K562 (cell line): ENCODE results near the gene ACTR3C. TPM values are rescaled to one million over a fixed set of nuclear protein-coding genes. Genes with fewer than 3 reads are reported as not detected.

ENCODE experiments used
- E4F1 ChIP-seq: fragments of 250-450 bp; sonication (Bioruptor Pico); IDR thresholded peaks from 2 replicates; pipeline ENCODE4 v1.5.0; 2021; ENCODE audit warnings: mild to moderate bottlenecking, borderline replicate concordance
- EHMT2 ChIP-seq: fragments of 450-650 bp; IDR thresholded peaks from 2 replicates; pipeline ENCODE4 v1.6.1; 2018; ENCODE audit warnings: antibody characterized with exemption
- GATA2 ChIP-seq: sonication (generic); formaldehyde crosslinking; IDR thresholded peaks from 2 replicates; pipeline ENCODE4 v1.4.0; 2020; ENCODE audit warnings: mild to moderate bottlenecking, missing genetic modification reagents
- HMGXB4 ChIP-seq: sonication (generic); formaldehyde crosslinking; IDR thresholded peaks from 2 replicates; pipeline ENCODE4 v1.8.1; 2023; ENCODE audit warnings: mild to moderate bottlenecking, missing genetic modification reagents
- ILK ChIP-seq: fragments of 450-650 bp; IDR thresholded peaks from 2 replicates; pipeline ENCODE4 v1.6.1; 2016; ENCODE audit warnings: missing genetic modification characterization, low read depth, mild to moderate bottlenecking, missing compliant biosample characterization, moderate library complexity, borderline replicate concordance
- KLF13 ChIP-seq: fragments of 450-650 bp; IDR thresholded peaks from 2 replicates; pipeline ENCODE4 v1.6.1; 2016; ENCODE audit warnings: missing genetic modification characterization, low read depth, mild to moderate bottlenecking, missing compliant biosample characterization, moderate library complexity, borderline replicate concordance
- MXI1 ChIP-seq: IDR thresholded peaks from 2 replicates; pipeline ENCODE4 v1.6.1; 2011; ENCODE audit warnings: low read depth, mild to moderate bottlenecking, improper control_type of control experiment, low read length
- NFIX ChIP-seq: fragments of 250-450 bp; sonication (Bioruptor Pico); IDR thresholded peaks from 2 replicates; pipeline ENCODE4 v1.4.0; 2020; ENCODE audit warnings: low read depth, mild to moderate bottlenecking, moderate library complexity
- NR2C2 ChIP-seq, 2 experiments: fragments of 200-800 bp in 1 of 2; sonication (Bioruptor generic) in 1 of 2; sonication (generic) in 1 of 2; formaldehyde crosslinking in 1 of 2; IDR thresholded peaks; 2 replicates each; pipeline versions ENCODE4 v1.6.1 to v1.8.0; 2016 to 2022; ENCODE audit warnings: mild to moderate bottlenecking in 1 of 2, missing compliant biosample characterization in 1 of 2, missing genetic modification characterization in 1 of 2, missing genetic modification reagents in 1 of 2
- NR2F6 ChIP-seq: fragments of 450-650 bp; formaldehyde crosslinking; IDR thresholded peaks from 2 replicates; pipeline ENCODE4 v1.4.0; 2020; ENCODE audit warnings: mild to moderate bottlenecking
- POLR2H ChIP-seq: IDR thresholded peaks from 2 replicates; pipeline ENCODE4 v1.6.1; 2016; ENCODE audit warnings: missing genetic modification characterization, low read depth, mild to moderate bottlenecking, control low read depth, missing compliant biosample characterization, moderate library complexity
- SIX5 ChIP-seq, 2 experiments: IDR thresholded peaks; 2 replicates each; pipeline ENCODE4 v1.6.1; 2011; ENCODE audit warnings: low read length in 2 of 2, borderline replicate concordance in 1 of 2, low read depth in 1 of 2, mild to moderate bottlenecking in 1 of 2, moderate library complexity in 1 of 2; ENCODE audit not compliant: insufficient read depth in 1 of 2
- SNAPC5 ChIP-seq: fragments of 250-450 bp; sonication (Bioruptor Pico); IDR thresholded peaks from 2 replicates; pipeline ENCODE4 v1.8.0; 2021; ENCODE audit warnings: moderate library complexity, mild to moderate bottlenecking, inconsistent platforms
- SP1 ChIP-seq: sonication (generic); formaldehyde crosslinking; IDR thresholded peaks from 2 replicates; pipeline ENCODE4 v1.8.1; 2022; ENCODE audit warnings: mild to moderate bottlenecking, missing genetic modification reagents
- SP2 ChIP-seq: IDR thresholded peaks from 2 replicates; pipeline ENCODE4 v1.6.1; 2011; ENCODE audit warnings: mild to moderate bottlenecking, low read depth, low read length, moderate library complexity; ENCODE audit not compliant: poor library complexity, severe bottlenecking; ENCODE audit errors: extremely low read depth
- SPI1 ChIP-seq: IDR thresholded peaks from 2 replicates; pipeline ENCODE4 v1.6.1; 2011; ENCODE audit warnings: low read depth, low read length, control low read depth, borderline replicate concordance
- U2AF1 ChIP-seq: fragments of 200-400 bp; formaldehyde crosslinking; optimal IDR thresholded peaks from 2 replicates; pipeline ENCODE3; 2017; ENCODE audit warnings: mild to moderate bottlenecking, low read depth, low read length, moderate library complexity
- ZC3H8 ChIP-seq: fragments of 450-650 bp; IDR thresholded peaks from 2 replicates; pipeline ENCODE4 v1.6.1; 2017
- ZNF121 ChIP-seq: sonication (generic); formaldehyde crosslinking; conservative IDR thresholded peaks from 2 replicates; pipeline ENCODE4 v1.8.0; 2022; ENCODE audit warnings: missing genetic modification reagents
- ZNF212 ChIP-seq: fragments of 450-650 bp; formaldehyde crosslinking; IDR thresholded peaks from 2 replicates; pipeline ENCODE4 v1.4.0; 2020; ENCODE audit warnings: mild to moderate bottlenecking
- ZNF449 ChIP-seq: fragments of 250-450 bp; sonication (Bioruptor Pico); IDR thresholded peaks from 2 replicates; pipeline ENCODE4 v1.8.0; 2022; ENCODE audit warnings: moderate library complexity, mild to moderate bottlenecking, inconsistent platforms
- polyA plus RNA-seq, 8 experiments: library from polyadenylated mRNA; depleted of rRNA in 4 of 8; stranded (reverse) in 5 of 8; unstranded in 3 of 8; fragments of >200 nt; fragmentation: Nextera tagmentation in 2 of 8; fragmentation: Illumina TruSeq in 1 of 8; extraction: Ambion mirVana in 2 of 8; extraction: Trizol in 1 of 8; gene quantifications; 2 replicates each; pipeline versions ENCODE4 v1.2.1 to v1.2.3, GENCODE V29; 2011 to 2014; ENCODE audit warnings: inconsistent platforms in 1 of 8, missing spikeins in 1 of 8
- total RNA-seq, 7 experiments: library from RNA; depleted of rRNA in 6 of 7; stranded (reverse); fragments of >200 nt in 6 of 7; fragmentation: Illumina TruSeq in 2 of 7; extraction: Trizol in 2 of 7; gene quantifications; 2 replicates each; pipeline versions ENCODE4 v1.2.1 to v1.2.3, GENCODE V29; 2011 to 2021; ENCODE audit warnings: low replicate concordance in 1 of 7
- TF ChIP-seq, protein P1 (sequence below): fragments of 450-650 bp; conservative IDR thresholded peaks from 2 replicates; pipeline ENCODE4 v1.6.1; 2016; ENCODE audit warnings: missing genetic modification characterization, low read depth, mild to moderate bottlenecking, missing compliant biosample characterization, moderate library complexity

The ACTR3C gene
- total and polyA plus RNA-seq, 9 of the 15 experiments (the other 6 are each of a cell fraction or from before 2014, with no cell fraction given) = 9.0 to 35.4 (median 13.3) TPM

GRCh38 chr7:150313367-150313809, 10.0 kb downstream of the ACTR3C start (continued):
- no peak for TF ChIP-seq ZNF449 (CRISPR knock-in tag)
- TF ChIP-seq NR2F6 (CRISPR knock-in tag) = no peak
- TF ChIP-seq SP1 (CRISPR knock-in tag) = no peak
- no peak for TF ChIP-seq HMGXB4 (CRISPR knock-in tag)
- peak; percentile 91 for TF ChIP-seq GATA2 (CRISPR knock-in tag)
- TF ChIP-seq SP2 = no peak
- peak; percentile 19; the same call in 1 of the 2 replicates for TF ChIP-seq ILK (tag)
- no peak for TF ChIP-seq MXI1
- TF ChIP-seq ZNF212 (CRISPR knock-in tag) = no peak
- TF ChIP-seq ZC3H8 = no peak
- TF ChIP-seq KLF13 = no peak
- TF ChIP-seq EHMT2 = no peak
- no peak for TF ChIP-seq U2AF1
- TF ChIP-seq SIX5 (IDR thresholded peaks at IDR 0.05; ENCODE audit: borderline replicate concordance in 1 of 2, insufficient read depth in 1 of 2, low read depth in 1 of 2, low read length in 2 of 2) = no peak
- TF ChIP-seq, protein P1, sequence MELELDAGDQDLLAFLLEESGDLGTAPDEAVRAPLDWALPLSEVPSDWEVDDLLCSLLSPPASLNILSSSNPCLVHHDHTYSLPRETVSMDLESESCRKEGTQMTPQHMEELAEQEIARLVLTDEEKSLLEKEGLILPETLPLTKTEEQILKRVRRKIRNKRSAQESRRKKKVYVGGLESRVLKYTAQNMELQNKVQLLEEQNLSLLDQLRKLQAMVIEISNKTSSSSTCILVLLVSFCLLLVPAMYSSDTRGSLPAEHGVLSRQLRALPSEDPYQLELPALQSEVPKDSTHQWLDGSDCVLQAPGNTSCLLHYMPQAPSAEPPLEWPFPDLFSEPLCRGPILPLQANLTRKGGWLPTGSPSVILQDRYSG = no peak
- no peak for TF ChIP-seq E4F1
- no peak for TF ChIP-seq ZNF121 (CRISPR knock-in tag)
- TF ChIP-seq NR2C2 (CRISPR knock-in tag; IDR thresholded peaks at IDR 0.05) = no peak
- TF ChIP-seq NR2C2 (tag; IDR thresholded peaks at IDR 0.05) = no peak
- TF ChIP-seq SNAPC5 = no peak
- no peak for TF ChIP-seq NFIX (CRISPR knock-in tag)
- TF ChIP-seq SPI1 = peak; percentile 41; the same call in 1 of the 2 replicates
- TF ChIP-seq POLR2H = no peak
